ENCODE measurements around the gene NDEL1. TPM values are rescaled to one million over a fixed set of nuclear protein-coding genes. Genes with fewer than 3 reads are reported as not detected.

Gene NDEL1
- total RNA-seq, 1 donor from 2014 or later, result 68.2 TPM

- no peaks in the 10 kb centered on the region for H3K4me1 Mint-ChIP-seq (ENCODE audit: unreplicated experiment)
- no peaks in the 10 kb centered on the region for H3K27me3 Mint-ChIP-seq (ENCODE audit: unreplicated experiment)
- no peak for TF ChIP-seq CTCF (IDR thresholded peaks at IDR 0.05)
- no peak for DNase-seq (ENCODE audit: extremely low spot score, unreplicated experiment)
- H3K27ac Mint-ChIP-seq (ENCODE audit: unreplicated experiment), result no peak overlapping the region
- no peaks in the 10 kb centered on the region for H3K9me3 Mint-ChIP-seq (ENCODE audit: unreplicated experiment)
- no peak overlapping the region for H3K4me3 Mint-ChIP-seq (ENCODE audit: unreplicated experiment)
- H3K36me3 Mint-ChIP-seq (ENCODE audit: unreplicated experiment), result peaks cover 47% of the 10 kb centered on the region
These were observed 70.5 kb downstream of the NDEL1 start for GRCh38 chr17:8506145-8506544.

GRCh38 chr17:8514801-8515200 lies 79.1 kb downstream of the NDEL1 start:
- Mint-ChIP-seq H3K36me3 (ENCODE audit: unreplicated experiment) (peaks cover 65% of the 10 kb centered on the region), H3K4me1 (ENCODE audit: unreplicated experiment) (no peaks in the 10 kb centered on the region), H3K9me3 (ENCODE audit: unreplicated experiment) (no peaks in the 10 kb centered on the region), H3K27ac (ENCODE audit: unreplicated experiment) (no peak overlapping the region), H3K27me3 (ENCODE audit: unreplicated experiment) (no peaks in the 10 kb centered on the region), H3K4me3 (ENCODE audit: unreplicated experiment) (no peak overlapping the region)
- DNase-seq (ENCODE audit: extremely low spot score, unreplicated experiment), result no peak
- TF ChIP-seq CTCF (IDR thresholded peaks at IDR 0.05), result no peak

Other genes starting within 250 kb of the NDEL1 start
- gene BORCS6, start 245.7 kb upstream of the NDEL1 start, total RNA-seq, result 6.2 and 6.8 TPM in 2 replicates
- 13.3 and 15.7 TPM in 2 replicates for gene AURKB, start 225.3 kb upstream of the NDEL1 start, total RNA-seq
- gene CTC1, start 187.8 kb upstream of the NDEL1 start, total RNA-seq, result 38.7 and 40.1 TPM in 2 replicates
- 48.9 and 53.6 TPM in 2 replicates for gene PFAS, start 186.6 kb upstream of the NDEL1 start, total RNA-seq
- gene RANGRF, start 147.2 kb upstream of the NDEL1 start, total RNA-seq, result 29.3 and 29.8 TPM in 2 replicates
- gene SLC25A35, start 140.5 kb upstream of the NDEL1 start, total RNA-seq, result 5.6 and 6.4 TPM in 2 replicates
- not detected in 2 replicates for gene ARHGEF15, start 125.6 kb upstream of the NDEL1 start, total RNA-seq
- gene ODF4, start 96.0 kb upstream of the NDEL1 start, total RNA-seq, result not detected in 2 replicates
- 1,600 and 1,654 TPM in 2 replicates for gene RPL26, start 52.7 kb upstream of the NDEL1 start, total RNA-seq
- gene RNF222, start 38.1 kb upstream of the NDEL1 start, total RNA-seq, result not detected in 2 replicates
- gene MYH10, start 194.8 kb downstream of the NDEL1 start, total RNA-seq, result 99.6 and 110 TPM in 2 replicates

Measured in osteocyte (in vitro differentiated cells).